ENCODE results near the gene IGFL1.

- TF ChIP-seq GATA2 (IDR thresholded peaks at IDR 0.05; ENCODE audit: low read depth, low read length) (no peak), GATA3 (IDR thresholded peaks at IDR 0.05; ENCODE audit: low read depth, low read length) (no peak)
Measured at GRCh38 chr19:46254776-46255175, 25.2 kb downstream of the IGFL1 start.

All from SH-SY5Y (cell line).